Gastrocnemius medialis (tissue), 4 donors: ENCODE results near the gene GPR78. TPM values are rescaled to one million over a fixed set of nuclear protein-coding genes. Genes with fewer than 3 reads are reported as not detected.

Experiments used
- ATAC-seq, 2 donors: fragments of 150-250 bp; one replicate each; pipeline ENCODE4 v1.9.1; 2016
- DNase-seq, 2 donors: peaks; one replicate each; pipeline ENCODE4 v3.0.0-alpha.2; 2019
- H3K27ac ChIP-seq, 4 donors: fragments of 200-600 bp; sonication (generic); 1 replicate in 1 of 4; 2 replicates in 3 of 4; pipeline ENCODE4 v1.5.1; 2016 to 2018; ENCODE audit warnings: mild to moderate bottlenecking in 2 of 4, moderate library complexity in 1 of 4
- H3K27me3 ChIP-seq, 3 donors: fragments of 200-600 bp; sonication (generic) in 2 of 3; 1 replicate in 1 of 3; 2 replicates in 2 of 3; pipeline versions ENCODE4 v1.5.1 to v1.6.0; 2016 to 2019; ENCODE audit warnings: mild to moderate bottlenecking in 1 of 3, moderate library complexity in 1 of 3
- H3K36me3 ChIP-seq, 2 donors: fragments of 200-600 bp; sonication (generic) in 1 of 2; one replicate each; pipeline ENCODE4 v1.5.1; 2017 to 2018
- H3K4me1 ChIP-seq, 2 donors: fragments of 200-600 bp; sonication (generic) in 1 of 2; one replicate each; pipeline ENCODE4 v1.5.1; 2016 to 2017; ENCODE audit warnings: mild to moderate bottlenecking in 2 of 2
- H3K4me3 ChIP-seq, 4 donors: fragments of 200-600 bp; sonication (generic) in 3 of 4; 1 replicate in 1 of 4; 2 replicates in 3 of 4; pipeline ENCODE4 v1.5.1; 2016 to 2019; ENCODE audit warnings: mild to moderate bottlenecking in 2 of 4
- H3K9me3 ChIP-seq, 3 donors: fragments of 200-600 bp; sonication (generic) in 2 of 3; 1 replicate in 1 of 3; 2 replicates in 2 of 3; pipeline ENCODE4 v1.5.1; 2016 to 2019
- CTCF ChIP-seq, 5 experiments: fragments of 450-650 bp in 3 of 5; fragments of 200-600 bp in 2 of 5; sonication (generic) in 2 of 5; IDR thresholded peaks in 4 of 5; conservative IDR thresholded peaks in 1 of 5; 1 replicate in 4 of 5; 2 replicates in 1 of 5; pipeline ENCODE4 v1.5.1; 2016 to 2019; ENCODE audit warnings: antibody characterized with exemption in 5 of 5, mild to moderate bottlenecking in 3 of 5, moderate library complexity in 3 of 5
- POLR2A ChIP-seq, 2 donors: fragments of 450-650 bp; IDR thresholded peaks; one replicate each; pipeline ENCODE4 v1.6.1; 2017; ENCODE audit warnings: antibody characterized with exemption in 2 of 2, mild to moderate bottlenecking in 2 of 2, moderate library complexity in 2 of 2
- in situ Hi-C, 4 donors: fragments of 200-750 bp; cut with MboI; loops; one replicate each; pipeline versions ENCODE4 v1.15.0 to v1.8.0; 2017; ENCODE audit warnings: low sequenced_read_pairs in 4 of 4
- intact Hi-C: fragments of 100-400 bp; cut with DNase I; formaldehyde crosslinking; loops from one replicate; pipeline ENCODE4 v1.15.1; 2023; ENCODE audit warnings: low total_unique reads
- total RNA-seq, 4 donors: library from RNA; depleted of rRNA; stranded (reverse); fragments of >200 nt; gene quantifications; one replicate each; pipeline versions ENCODE4 v1.1.0 to v1.2.3, GENCODE V29; 2016

The GPR78 gene
- total RNA-seq, 4 donors from 2014 or later: not detected

- in situ Hi-C loops (no loop called here), intact Hi-C loops (no loop called here)
- no peak for DNase-seq
- H3K27me3 ChIP-seq: peaks cover 18 to 35% (median 29%) of the 10 kb centered on the region in 3 donors
- no peaks in the 10 kb centered on the region for H3K4me1 ChIP-seq
- H3K27ac ChIP-seq: no peak overlapping the region
- H3K36me3 ChIP-seq: no peaks in the 10 kb centered on the region
- H3K4me3 ChIP-seq: no peak overlapping the region
- TF ChIP-seq POLR2A (IDR thresholded peaks at IDR 0.05) (no peak), CTCF (IDR thresholded peaks at IDR 0.05 in 4 of 5, conservative IDR thresholded peaks at IDR 0.05 in 1 of 5) (no peak)
- no peaks in the 10 kb centered on the region for H3K9me3 ChIP-seq
- no peak for ATAC-seq
Observed at GRCh38 chr4:8577972-8578371, 2.2 kb upstream of the GPR78 start.

DNA sequence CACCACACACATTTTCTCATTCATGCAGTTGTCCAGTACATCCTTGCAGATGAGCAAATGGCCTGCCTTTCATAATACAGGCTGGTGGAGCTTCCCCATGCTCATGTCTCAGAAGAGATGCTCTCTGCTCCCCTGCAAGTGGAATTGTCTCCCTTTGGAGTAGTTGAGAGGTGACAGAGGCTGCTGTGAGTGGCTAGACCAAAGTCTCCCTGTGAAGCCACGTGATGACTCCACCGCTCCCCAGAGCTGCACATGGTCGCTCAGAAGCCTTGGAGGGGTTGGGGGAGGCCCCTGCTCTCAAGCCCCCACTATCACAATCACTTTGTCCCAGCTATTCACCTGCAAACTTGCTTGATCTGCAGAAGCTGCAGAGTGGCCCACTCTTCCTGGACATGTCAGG lies 1.5 kb upstream of the GPR78 start:
- DNase-seq: no peak
- Histone ChIP-seq H3K9me3 (no peaks in the 10 kb centered on the region), H3K4me3 (no peak overlapping the region), H3K27me3 (peaks cover 20 to 35% (median 29%) of the 10 kb centered on the region in 3 donors), H3K36me3 (no peaks in the 10 kb centered on the region), H3K4me1 (no peaks in the 10 kb centered on the region), H3K27ac (no peak overlapping the region)
- in situ Hi-C loops: no loop called here
- no peak for ATAC-seq
- intact Hi-C loops: no loop called here
- TF ChIP-seq CTCF (IDR thresholded peaks at IDR 0.05 in 4 of 5, conservative IDR thresholded peaks at IDR 0.05 in 1 of 5) (no peak), POLR2A (IDR thresholded peaks at IDR 0.05) (no peak)

DNA sequence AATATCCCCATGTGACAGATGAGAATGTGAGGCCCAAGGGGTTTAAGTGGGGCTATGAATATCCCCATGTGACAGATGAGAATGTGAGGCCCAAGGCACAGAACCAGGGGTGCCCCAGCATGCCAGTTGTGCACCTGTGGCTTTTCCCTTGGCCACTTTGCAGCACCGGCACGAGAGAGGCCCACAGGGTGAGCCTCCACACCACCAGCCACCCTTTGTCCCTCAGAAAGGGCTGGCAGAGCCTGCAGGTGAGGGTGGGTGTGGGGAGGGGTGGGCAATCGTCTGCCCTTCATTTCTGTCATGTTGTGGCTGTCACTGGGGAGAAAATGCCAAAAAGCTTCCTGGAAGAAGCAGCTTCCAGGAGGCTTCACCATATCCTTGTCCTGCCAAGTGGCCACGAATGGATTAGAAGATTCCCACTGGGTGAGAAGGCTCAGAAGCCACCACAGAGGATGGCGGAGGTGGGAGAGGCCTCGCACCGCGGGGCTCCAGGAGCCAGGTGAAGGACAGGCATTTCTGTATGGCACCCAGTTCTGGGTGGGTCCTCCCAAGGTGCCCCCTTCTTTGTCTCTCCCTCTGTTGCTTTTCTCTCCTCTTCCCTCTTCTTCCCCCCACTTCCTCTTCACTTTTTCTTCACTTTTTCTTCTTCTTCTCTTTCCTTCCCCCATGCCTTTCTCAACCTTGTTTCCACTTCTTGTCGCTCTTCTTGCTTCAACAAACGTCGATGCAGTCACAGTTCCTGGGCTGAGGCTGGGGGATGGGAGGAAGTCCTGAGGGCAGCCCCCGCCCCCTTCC lies 469 bp upstream of the GPR78 start:
- H3K36me3 ChIP-seq: no peaks in the 10 kb centered on the region
- no peaks in the 10 kb centered on the region for H3K4me1 ChIP-seq
- in situ Hi-C loops (no loop called here), intact Hi-C loops (no loop called here)
- H3K27me3 ChIP-seq: peaks cover 20 to 35% (median 32%) of the 10 kb centered on the region in 3 donors
- H3K4me3 ChIP-seq: no peak overlapping the region
- no peak overlapping the region for H3K27ac ChIP-seq
- DNase-seq (no peak), ATAC-seq (no peak)
- H3K9me3 ChIP-seq: no peaks in the 10 kb centered on the region
- TF ChIP-seq CTCF (IDR thresholded peaks at IDR 0.05 in 4 of 5, conservative IDR thresholded peaks at IDR 0.05 in 1 of 5): no peak
- TF ChIP-seq POLR2A (IDR thresholded peaks at IDR 0.05): no peak

DNA sequence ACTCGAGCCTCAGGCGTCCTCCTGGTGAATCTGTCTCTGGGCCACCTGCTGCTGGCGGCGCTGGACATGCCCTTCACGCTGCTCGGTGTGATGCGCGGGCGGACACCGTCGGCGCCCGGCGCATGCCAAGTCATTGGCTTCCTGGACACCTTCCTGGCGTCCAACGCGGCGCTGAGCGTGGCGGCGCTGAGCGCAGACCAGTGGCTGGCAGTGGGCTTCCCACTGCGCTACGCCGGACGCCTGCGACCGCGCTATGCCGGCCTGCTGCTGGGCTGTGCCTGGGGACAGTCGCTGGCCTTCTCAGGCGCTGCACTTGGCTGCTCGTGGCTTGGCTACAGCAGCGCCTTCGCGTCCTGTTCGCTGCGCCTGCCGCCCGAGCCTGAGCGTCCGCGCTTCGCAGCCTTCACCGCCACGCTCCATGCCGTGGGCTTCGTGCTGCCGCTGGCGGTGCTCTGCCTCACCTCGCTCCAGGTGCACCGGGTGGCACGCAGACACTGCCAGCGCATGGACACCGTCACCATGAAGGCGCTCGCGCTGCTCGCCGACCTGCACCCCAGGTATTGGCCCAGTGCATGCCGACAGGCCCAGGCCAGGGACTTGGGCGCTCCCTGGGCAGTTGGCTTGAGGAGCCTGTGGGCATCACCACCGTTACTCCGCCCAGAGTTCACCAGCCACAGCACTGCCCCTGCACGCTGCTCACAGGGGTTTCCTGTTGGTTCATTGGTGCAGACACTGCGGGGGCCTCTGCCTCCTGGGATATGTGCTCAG lies 1.1 kb downstream of the GPR78 start:
- no peak overlapping the region for H3K4me3 ChIP-seq
- H3K36me3 ChIP-seq: no peaks in the 10 kb centered on the region
- H3K4me1 ChIP-seq: no peaks in the 10 kb centered on the region
- DNase-seq (no peak), ATAC-seq (no peak)
- intact Hi-C loops: no loop called here
- in situ Hi-C loops: no loop called here
- no peaks in the 10 kb centered on the region for H3K9me3 ChIP-seq
- no peak for TF ChIP-seq POLR2A (IDR thresholded peaks at IDR 0.05)
- no peak for TF ChIP-seq CTCF (IDR thresholded peaks at IDR 0.05 in 4 of 5, conservative IDR thresholded peaks at IDR 0.05 in 1 of 5)
- no peak overlapping the region for H3K27ac ChIP-seq
- H3K27me3 ChIP-seq: peaks cover 25 to 37% (median 35%) of the 10 kb centered on the region in 3 donors
